ENCODE results near the gene CACNA1H. TPM values are rescaled to one million over a fixed set of nuclear protein-coding genes. Genes with fewer than 3 reads are reported as not detected.

CACNA1H gene
- total RNA-seq, 4 donors from 2014 or later, result 1.8 to 13.6 (median 10.2) TPM

DNA sequence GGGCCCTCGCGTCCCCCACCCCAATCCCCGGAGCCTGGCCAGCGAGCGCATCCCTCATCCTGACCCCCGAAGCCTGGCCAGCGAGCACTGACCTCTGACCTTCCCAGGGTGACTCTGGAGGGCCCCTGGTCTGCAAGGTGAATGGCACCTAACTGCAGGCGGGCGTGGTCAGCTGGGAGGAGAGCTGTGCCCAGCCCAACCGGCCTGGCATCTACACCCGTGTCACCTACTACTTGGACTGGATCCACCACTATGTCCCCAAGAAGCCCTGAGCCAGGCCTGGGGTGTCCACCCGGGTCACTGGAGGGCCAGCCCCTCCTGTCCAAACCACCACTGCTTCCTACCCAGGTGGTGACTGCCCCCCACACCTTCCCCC, 105.3 kb downstream of the CACNA1H start:
- TF ChIP-seq, protein P1, sequence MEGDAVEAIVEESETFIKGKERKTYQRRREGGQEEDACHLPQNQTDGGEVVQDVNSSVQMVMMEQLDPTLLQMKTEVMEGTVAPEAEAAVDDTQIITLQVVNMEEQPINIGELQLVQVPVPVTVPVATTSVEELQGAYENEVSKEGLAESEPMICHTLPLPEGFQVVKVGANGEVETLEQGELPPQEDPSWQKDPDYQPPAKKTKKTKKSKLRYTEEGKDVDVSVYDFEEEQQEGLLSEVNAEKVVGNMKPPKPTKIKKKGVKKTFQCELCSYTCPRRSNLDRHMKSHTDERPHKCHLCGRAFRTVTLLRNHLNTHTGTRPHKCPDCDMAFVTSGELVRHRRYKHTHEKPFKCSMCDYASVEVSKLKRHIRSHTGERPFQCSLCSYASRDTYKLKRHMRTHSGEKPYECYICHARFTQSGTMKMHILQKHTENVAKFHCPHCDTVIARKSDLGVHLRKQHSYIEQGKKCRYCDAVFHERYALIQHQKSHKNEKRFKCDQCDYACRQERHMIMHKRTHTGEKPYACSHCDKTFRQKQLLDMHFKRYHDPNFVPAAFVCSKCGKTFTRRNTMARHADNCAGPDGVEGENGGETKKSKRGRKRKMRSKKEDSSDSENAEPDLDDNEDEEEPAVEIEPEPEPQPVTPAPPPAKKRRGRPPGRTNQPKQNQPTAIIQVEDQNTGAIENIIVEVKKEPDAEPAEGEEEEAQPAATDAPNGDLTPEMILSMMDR (IDR thresholded peaks at IDR 0.05), result no peak
- no peak for DNase-seq (ENCODE audit: low spot score)
- ATAC-seq (ENCODE audit: low FRiP score), result no peak

DNA sequence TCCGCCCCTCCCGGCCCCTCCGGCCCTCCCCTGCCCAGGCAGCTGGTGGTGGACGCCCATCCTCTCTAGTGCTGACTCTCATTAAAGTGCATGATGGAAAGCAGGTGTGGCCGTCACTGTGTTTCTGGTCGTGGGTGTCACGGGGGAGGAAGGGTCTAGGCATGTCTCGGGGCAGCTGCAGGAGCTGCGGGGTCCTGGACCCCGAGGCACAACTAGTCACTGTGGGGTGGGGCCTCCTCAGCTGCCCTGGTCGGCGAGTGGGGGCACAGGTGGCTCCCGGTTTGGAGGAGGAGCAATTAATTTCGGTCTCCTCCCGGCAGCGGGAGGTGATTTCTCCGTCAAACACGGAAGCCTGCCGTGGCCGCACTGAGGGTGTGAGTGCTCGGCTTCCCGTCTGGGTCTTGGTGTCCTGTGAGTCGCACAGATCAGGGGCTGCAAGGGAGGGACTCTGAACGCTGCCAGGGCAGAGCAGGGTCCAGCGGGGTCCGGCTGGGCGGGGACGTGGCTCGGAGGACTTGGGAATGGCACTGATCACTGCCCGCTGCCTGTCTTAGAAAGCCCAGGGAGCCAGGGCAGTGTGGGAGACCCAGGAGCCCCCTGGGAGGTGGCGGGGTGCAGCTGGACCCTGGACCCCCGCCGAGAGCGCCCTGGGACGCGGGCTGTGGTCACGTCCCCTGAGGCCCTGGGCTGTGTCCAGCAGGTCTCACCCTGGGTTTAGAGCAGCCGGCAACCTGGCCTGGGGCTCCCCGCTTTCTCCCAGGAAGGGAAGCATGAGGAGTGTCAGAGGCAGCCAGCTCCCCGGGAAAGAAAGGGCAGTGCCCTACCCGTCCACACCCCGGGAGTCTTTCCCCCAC, 106.2 kb downstream of the CACNA1H start:
- ATAC-seq (ENCODE audit: low FRiP score) (no peak), DNase-seq (ENCODE audit: low spot score) (no peak)
- TF ChIP-seq, protein P1 (IDR thresholded peaks at IDR 0.05), result no peak

DNA sequence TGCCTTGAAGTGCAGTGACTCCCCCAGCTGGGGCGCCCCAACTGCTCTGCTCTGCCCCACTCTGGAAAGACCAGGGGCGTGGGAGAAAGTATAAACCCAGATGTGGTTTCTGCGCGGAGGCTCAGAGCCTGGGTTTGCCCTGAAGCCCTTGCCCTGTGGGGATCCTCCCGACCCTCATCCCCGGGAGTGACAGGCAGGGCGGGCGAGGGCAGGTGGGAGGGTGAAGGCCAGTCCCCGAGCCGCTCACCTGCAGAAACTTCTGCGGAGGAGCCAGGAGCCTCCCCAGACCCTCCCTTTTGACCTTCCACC, 106.8 kb downstream of the CACNA1H start:
- DNase-seq (ENCODE audit: low spot score) (no peak), ATAC-seq (ENCODE audit: low FRiP score) (no peak)
- TF ChIP-seq, protein P1 (IDR thresholded peaks at IDR 0.05), result no peak

DNA sequence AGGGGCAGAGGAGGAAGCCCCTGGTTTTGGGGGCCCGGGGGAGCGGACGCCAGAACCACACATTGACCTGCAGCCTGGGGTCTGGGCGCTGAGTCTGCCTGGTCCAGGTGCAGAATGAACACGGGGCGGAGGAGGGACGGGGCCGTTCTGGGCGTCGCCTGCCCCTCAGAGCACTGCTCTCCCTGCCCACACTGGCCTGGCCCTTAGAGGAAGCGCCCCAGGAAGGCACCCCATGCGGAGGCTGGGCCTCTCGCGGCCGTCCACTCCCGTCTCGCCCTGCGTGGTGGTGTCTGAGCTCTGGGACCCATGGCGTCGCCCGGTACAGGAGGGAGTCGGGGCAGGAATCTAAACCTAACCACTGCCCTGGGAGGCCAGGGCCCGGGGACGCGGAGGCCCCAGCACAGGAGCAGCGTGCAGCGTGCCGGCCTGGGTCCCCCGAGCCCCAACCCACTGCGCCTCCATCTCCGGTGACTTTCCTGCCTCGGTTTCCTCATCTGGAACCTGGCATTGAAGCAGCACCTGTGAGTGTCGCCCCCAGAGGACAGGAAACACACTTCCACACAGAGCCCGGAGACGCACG, 107.3 kb downstream of the CACNA1H start:
- no peak for ATAC-seq (ENCODE audit: low FRiP score)
- TF ChIP-seq, protein P1 (IDR thresholded peaks at IDR 0.05), result no peak
- DNase-seq (ENCODE audit: low spot score), result no peak

DNA sequence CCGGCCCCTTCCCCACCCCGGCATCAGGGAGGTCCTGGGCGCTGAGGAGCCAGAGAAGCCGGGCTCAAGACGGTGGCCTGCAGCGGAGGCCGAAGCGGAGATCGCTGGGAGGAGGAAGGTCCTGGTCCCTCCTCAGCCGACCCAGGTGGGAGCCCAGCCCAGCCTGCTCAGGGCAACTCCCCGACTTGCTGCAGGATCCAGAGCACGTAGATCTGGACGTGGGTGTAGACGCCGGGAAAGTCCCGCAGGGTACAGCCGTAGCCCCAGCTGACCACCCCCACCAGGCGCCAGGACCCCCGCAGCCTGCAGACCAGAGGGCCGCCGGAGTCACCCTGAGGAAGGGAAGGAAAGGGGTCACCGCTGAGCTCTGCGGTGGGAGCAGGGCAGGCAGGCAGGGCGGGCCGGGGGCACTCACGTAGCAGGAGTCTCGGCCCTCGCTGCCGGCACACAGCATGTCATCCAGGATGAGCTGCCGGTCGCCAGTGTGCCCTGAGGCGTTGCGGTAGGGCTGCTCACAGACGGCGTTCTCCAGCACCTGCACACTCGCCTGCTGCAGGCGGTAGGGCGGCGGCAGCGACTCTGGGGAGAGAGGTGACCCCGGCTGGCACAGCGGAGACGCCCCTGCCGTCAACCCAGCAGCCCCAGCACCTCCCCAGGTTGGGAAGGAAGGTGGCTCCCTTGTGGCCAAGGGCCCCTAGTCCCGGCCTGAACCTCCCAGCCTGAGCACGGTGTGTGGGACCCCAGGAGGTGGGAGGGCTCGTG, 108.4 kb downstream of the CACNA1H start:
- DNase-seq (ENCODE audit: low spot score) (no peak), ATAC-seq (ENCODE audit: low FRiP score) (no peak)
- TF ChIP-seq, protein P1 (IDR thresholded peaks at IDR 0.05), result no peak

DNA sequence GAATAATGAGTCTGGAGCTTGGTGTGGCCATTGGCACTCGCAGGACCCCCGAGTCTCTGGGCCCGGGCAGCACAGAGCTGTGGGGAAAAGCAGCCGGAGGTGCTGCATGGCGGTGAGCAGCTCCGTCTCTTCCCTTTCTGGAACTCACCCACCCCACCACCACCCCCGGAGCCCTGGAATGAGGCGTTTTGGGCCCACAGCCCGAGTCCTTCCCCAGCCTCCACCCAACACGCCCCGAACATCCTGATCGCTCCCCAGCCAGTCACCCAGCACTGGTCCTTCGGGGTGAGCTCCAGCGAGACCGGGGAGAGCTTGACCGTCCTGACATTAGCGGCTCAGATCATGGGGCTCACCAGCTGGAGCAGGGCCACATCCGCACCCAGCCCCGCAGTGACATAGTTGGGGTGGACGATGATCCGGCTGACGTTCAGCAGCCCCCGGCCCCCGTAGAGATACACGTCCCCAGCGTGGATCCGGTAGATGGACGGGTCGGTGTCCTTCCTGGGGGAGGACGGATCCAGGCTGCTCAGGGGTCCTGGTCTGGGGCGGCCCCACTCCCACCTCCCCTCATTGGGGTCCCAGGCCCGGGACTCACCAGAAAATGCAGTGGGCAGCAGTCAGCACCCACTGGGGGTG, 109.4 kb downstream of the CACNA1H start:
- ATAC-seq (ENCODE audit: low FRiP score) (no peak), DNase-seq (ENCODE audit: low spot score) (no peak)
- TF ChIP-seq, protein P1 (IDR thresholded peaks at IDR 0.05), result no peak
